ENCODE measurements around the gene IL21R.
A peak's percentile ranks its signal among the peaks of the same experiment; 100 is the strongest.

The IL21R gene

GRCh38 chr16:27464626-27465482, 62.9 kb downstream of the IL21R start:
- DNase-seq (ENCODE audit: low read depth), result no peak

- no peak for DNase-seq (ENCODE audit: low read depth)
These were observed 63.5 kb downstream of the IL21R start for GRCh38 chr16:27465483-27465879.

DNA sequence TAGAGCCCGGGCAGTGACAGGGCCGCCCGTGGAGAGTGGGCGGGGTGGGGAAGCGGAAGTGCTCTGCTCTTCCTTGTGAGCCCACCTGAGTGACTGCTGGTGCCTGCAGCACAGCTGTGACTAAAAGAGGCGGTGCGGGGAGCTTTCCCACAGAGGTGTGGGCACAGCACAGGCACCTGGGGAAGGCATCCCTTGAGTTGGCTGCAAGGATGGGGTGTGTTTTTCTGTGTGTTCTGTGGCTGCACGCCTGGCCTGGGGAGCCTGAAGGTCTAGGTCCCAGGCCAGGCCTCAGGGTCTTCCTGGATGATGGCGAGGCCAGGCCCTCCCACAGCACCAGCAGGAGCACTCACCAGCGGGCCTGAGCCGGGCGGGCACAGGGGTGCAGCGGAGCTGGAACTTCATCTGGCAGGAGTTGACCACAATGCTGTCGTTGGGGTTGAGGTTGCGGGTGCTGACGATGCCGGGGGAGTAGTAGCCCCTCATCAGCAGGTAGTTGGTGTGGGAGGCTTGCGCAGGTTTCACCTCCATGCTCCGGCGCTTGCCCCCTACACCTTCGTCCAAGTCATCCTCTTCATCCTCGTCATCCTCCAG, 67.1 kb downstream of the IL21R start:
- no peak for DNase-seq (ENCODE audit: low read depth)

DNA sequence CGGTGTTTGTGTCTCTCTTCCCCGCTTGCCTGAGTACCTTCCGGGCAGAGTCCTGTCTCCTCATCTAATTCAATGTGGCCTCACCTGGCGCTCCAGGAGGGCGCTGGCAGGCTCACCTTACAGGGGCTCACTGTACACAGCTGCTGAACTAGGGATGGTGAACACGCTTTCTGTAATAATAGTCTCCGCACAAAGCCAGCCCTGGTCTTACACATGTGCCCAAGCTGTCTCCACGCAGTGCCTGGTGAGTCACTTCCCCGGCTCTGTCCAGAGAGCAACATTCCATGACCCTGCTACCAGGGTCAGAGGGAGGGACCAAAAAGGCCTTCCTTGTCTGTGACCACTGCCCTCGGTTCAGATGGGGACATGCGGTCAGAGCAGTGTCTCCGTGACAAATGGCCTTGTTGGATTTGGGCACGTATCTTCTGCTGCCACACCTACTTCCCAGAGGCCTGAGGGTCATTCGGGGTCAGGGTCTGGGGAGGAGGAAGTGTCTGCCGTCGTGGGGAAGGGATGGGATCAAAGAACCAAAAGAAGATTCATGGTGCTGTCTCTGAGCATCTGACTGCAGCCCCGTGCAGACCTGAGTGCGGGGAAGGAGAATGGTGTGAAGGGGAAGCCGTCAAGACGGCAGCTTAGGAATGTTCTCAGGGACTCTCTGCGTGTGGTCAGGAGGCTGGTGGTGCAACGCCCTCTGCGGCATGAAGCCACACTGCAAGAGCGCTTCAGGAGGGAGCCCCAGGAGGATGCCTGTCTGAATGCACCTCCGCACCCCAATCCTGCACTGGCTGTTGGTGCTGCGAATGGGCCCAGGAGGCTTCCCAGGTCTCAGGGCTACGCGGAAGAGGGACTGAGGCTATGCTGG, 68.8 kb downstream of the IL21R start:
- peak; percentile 91 for DNase-seq (ENCODE audit: low read depth)

DNA sequence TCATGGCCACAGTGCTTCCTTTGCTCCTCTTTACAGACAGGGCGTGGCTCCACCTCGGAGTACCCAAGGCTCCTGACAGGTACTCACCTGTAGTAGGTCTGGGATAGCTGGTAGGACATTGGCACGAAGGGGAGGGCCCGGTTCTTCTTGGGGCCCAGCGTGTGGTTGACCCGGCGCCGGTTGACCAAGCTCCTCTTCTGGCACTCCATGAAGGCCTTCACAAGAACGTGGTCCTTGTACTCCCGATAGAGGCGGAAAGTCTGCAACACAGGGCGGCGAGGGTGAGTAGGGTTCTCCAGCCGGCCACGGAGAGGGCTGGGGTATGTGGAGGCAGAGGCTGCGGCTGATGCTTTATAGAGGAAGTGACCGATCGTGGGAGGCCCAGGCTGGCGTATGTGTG, 69.7 kb downstream of the IL21R start:
- DNase-seq (ENCODE audit: low read depth), result no peak

- DNase-seq (ENCODE audit: low read depth), result no peak
These were observed 70.4 kb downstream of the IL21R start for GRCh38 chr16:27472091-27473020.

- DNase-seq (ENCODE audit: low read depth), result no peak
These were observed 71.3 kb downstream of the IL21R start for GRCh38 chr16:27473101-27473900.

DNA sequence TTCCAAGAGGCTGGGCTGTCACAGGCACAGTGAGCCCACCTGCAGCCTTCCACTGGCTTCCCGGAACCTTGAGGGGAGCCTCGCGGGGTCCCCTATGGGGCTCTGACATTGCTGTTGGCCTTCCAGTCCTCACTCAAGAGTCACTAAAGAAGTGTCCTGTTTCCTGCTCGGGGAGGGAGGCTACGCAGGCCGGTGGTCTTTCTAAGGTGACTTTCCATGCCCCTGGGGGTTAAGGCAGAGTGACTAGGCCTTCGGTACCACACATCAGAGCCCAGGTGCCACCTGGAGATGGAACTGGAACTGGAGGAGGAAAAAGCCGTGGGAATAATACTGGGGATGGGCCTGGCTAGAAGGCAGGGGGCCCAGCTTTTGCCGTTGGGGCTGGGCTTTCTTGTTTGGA, 72.1 kb downstream of the IL21R start:
- no peak for DNase-seq (ENCODE audit: low read depth)

DNA sequence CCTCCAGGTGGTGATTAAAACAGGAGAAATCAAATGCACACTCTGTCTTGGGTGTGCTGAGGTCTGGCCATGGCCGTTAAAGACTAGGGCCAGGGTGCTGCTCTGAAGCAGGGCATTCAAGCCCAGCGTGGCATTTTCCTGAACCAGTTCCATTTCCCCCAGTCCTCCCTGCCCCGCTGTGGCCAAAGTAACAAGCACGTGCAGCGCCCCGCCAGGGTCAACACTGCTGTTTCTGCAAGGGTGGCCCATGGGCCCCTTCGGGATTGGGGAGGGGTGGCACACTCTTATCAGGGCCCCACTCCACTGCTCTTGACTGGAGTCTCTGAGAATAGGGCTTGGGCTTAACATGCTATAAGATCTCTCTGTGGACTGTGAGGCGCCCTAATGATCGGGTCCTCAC, 72.9 kb downstream of the IL21R start:
- DNase-seq (ENCODE audit: low read depth), result no peak

- DNase-seq (ENCODE audit: low read depth), result peak; percentile 97
These were observed 73.6 kb downstream of the IL21R start for GRCh38 chr16:27475561-27475960.

- DNase-seq (ENCODE audit: low read depth), result peak; percentile 22
These were observed 74.3 kb downstream of the IL21R start for GRCh38 chr16:27476240-27476639.

- no peak for DNase-seq (ENCODE audit: low read depth)
These were observed 78.8 kb downstream of the IL21R start for GRCh38 chr16:27480761-27481160.

DNA sequence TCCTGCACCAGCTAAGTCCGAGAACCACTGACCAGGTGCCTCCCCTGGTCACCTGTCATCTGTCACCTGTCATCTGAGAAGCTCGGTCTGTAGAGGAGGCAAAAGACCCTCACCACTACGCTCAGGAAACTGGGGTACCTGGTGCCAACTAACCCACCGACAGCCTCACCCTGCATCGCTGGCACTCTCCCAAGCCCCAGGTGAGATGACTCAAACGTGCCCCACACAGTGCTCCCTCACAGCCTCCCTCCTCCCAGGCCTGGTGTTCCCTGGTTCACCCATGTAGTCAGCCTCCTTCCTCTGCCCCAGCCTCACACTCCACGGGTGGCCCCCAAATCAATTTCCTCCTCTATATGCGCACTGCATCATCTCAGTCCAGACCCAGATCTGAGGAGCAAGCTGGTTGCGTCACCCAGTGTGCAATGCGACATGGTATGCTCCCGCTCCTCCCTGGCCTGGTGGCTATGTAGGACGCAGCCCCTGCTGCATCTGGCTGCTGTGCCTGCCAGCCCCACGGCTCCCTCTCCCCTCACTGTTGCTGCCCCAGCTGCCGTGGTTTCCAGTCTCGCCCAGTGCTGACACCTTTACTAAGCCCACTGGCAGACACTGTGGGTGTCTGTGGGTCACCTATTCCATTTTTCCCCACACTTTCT, 79.4 kb downstream of the IL21R start:
- no peak for DNase-seq (ENCODE audit: low read depth)

DNA sequence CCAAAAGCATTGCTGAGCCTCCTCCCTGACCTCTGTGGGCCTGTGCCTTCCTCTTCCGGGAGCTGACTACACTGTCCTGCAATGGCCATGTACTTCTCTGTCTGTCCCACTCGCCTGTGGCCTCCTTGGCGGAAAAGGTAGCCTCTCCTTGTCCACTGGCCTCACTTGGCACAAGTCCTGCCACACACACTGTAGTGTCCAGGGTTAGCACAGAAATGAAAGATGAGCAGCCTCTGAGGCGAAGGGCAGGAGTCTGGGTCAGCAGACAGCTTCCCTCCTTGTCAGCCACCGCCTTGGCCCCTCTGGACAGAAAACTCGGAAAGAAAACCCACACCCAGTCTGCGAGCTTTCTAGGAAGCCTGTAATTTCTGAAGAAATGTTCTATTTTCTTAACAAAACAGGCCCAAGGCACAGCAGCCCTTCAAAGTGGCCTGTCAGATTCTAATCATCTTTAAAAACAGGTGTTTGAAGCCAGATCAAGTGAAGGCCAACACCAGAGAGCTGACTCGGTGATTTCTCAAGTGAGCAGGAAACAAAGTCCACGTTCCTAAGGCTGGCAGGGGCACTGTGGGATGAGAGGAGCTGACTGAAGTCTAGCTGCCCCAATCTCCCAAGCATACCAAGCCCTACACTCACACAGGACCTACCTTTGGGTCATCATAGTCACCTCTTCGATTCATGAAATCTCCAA, 80.6 kb downstream of the IL21R start:
- no peak for DNase-seq (ENCODE audit: low read depth)

DNA sequence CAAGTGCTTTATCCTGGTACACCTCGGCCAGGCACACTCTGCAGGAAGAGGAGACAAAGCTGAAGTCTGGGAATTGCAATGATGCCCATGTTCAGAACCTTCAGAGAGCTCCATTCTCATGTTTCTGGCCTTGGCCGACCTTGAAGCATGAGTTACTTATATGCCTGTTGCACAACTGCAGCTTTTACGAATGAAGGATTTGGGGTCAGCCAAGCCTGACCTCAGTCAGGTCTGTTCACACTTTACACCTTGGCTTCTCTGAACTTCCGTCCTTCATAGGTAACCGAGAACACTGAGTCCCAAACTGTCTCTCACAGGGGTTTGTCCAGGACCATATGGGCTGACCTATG, 81.1 kb downstream of the IL21R start:
- DNase-seq (ENCODE audit: low read depth), result no peak

DNA sequence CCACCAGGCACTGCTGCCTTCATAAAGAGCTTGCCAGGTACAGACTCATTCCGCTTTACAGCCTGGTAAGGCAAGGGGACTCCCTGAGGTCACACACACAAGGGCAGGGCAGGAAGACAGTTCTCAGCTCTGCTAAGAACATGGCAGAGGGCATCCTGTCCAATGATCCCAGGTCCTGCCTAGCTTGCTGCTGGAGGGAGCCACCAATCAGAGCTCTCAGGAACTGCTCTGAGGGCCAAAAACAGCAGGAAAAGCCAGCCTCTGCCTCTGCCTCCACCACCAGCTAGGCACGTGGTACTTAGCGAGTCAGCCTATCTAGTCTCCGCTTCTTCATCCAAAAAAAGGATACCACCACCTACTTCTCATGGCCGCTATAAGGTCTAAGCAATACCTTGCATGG, 81.7 kb downstream of the IL21R start:
- DNase-seq (ENCODE audit: low read depth), result no peak

- no peak for DNase-seq (ENCODE audit: low read depth)
These were observed 83.2 kb downstream of the IL21R start for GRCh38 chr16:27485126-27485525.

DNA sequence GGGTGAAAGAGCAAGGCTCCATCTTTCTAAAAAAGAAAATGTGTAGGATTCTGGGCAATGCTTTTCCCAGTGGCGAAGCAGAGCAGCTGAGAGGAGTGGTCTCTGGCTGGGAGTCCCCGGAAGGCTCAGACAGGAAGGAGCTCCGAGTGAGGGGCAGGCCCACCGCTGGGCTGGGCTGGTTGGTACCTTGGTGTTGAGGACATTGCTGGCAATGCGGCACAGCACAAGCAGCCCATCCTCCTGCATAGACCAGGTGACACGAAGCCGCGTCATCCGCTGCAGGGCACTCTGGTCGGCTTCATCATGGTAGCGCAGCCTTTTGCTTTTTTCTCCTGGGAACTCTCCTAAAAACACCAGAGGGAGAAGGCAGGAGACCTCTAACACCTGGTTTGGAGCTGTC, 83.8 kb downstream of the IL21R start:
- DNase-seq (ENCODE audit: low read depth), result no peak

DNA sequence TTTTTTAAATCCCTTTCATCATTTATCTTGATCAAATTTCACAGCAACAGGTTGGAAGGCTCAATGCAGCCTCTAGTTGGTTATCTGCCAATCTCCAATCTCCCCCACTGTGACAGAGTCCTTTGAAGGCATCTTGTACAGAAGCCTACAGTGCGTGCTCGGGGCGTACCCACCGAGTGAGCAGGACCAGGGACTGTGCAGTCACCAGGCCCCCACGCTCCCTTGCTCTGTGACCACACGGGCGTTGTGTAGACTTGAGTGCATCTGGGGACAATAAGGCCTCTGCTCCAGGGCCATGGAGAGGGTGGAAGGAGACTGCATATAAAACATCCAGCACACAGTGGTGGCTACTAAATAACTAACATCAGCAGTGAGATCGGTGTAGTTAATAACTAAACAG, 84.4 kb downstream of the IL21R start:
- no peak for DNase-seq (ENCODE audit: low read depth)

GRCh38 chr16:27486760-27487159, 84.8 kb downstream of the IL21R start:
- no peak for DNase-seq (ENCODE audit: low read depth)
